ENCODE measurements around the gene OTX1.

DNA sequence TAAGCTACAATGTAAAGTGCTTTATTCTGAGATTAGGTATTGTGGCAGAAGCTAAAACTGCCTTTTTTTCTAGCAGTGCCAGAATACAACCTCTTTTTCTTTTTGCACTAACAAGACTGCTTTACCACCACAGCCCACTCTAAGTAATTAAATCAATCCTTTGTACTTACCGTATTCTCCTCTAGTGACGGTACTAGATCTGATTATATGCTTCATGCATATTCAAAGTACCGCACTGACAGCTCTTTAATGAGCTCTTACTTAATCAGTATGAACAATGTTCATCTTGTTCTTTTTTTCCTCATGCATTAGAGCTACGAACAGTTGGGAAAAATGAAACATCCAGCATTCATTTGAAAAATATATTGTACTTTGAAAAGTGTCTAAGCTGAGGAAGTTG, 16.1 kb upstream of the OTX1 start:
- TF ChIP-seq POLR2A (IDR thresholded peaks at IDR 0.05): no peak
- TF ChIP-seq, protein P1, sequence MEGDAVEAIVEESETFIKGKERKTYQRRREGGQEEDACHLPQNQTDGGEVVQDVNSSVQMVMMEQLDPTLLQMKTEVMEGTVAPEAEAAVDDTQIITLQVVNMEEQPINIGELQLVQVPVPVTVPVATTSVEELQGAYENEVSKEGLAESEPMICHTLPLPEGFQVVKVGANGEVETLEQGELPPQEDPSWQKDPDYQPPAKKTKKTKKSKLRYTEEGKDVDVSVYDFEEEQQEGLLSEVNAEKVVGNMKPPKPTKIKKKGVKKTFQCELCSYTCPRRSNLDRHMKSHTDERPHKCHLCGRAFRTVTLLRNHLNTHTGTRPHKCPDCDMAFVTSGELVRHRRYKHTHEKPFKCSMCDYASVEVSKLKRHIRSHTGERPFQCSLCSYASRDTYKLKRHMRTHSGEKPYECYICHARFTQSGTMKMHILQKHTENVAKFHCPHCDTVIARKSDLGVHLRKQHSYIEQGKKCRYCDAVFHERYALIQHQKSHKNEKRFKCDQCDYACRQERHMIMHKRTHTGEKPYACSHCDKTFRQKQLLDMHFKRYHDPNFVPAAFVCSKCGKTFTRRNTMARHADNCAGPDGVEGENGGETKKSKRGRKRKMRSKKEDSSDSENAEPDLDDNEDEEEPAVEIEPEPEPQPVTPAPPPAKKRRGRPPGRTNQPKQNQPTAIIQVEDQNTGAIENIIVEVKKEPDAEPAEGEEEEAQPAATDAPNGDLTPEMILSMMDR (IDR thresholded peaks at IDR 0.05): no peak

Measured in uterus (tissue), 2 donors.